22Rv1 (cell line): Measurements from ENCODE around the gene TIE1.

ENCODE experiments used
- ZFX ChIP-seq: fragments of 450-650 bp; IDR thresholded peaks from 2 replicates; pipeline ENCODE4 v1.6.1; 2017; ENCODE audit warnings: antibody characterized with exemption, borderline replicate concordance
- TF ChIP-seq, protein P1 (sequence below): fragments of 450-650 bp; IDR thresholded peaks from 2 replicates; pipeline ENCODE4 v1.5.1; 2017; ENCODE audit warnings: mild to moderate bottlenecking

- TF ChIP-seq, protein P1, sequence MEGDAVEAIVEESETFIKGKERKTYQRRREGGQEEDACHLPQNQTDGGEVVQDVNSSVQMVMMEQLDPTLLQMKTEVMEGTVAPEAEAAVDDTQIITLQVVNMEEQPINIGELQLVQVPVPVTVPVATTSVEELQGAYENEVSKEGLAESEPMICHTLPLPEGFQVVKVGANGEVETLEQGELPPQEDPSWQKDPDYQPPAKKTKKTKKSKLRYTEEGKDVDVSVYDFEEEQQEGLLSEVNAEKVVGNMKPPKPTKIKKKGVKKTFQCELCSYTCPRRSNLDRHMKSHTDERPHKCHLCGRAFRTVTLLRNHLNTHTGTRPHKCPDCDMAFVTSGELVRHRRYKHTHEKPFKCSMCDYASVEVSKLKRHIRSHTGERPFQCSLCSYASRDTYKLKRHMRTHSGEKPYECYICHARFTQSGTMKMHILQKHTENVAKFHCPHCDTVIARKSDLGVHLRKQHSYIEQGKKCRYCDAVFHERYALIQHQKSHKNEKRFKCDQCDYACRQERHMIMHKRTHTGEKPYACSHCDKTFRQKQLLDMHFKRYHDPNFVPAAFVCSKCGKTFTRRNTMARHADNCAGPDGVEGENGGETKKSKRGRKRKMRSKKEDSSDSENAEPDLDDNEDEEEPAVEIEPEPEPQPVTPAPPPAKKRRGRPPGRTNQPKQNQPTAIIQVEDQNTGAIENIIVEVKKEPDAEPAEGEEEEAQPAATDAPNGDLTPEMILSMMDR = no peak
- TF ChIP-seq ZFX = no peak
Measured at GRCh38 chr1:43288058-43288784, 12.6 kb upstream of the TIE1 start.
